Germinal center (tissue), 1 donor: ENCODE results near the gene NFATC1.
A peak's percentile ranks its signal among the peaks of the same experiment; 100 is the strongest.
"Not testable (repeated sequence)": the region's sequence is repeated elsewhere in the genome, so short reads cannot be mapped to it uniquely, and the experiment has no call there.

Experiments
- DNase-seq: peaks from one replicate; pipeline ENCODE4 v3.0.0; 2012; ENCODE audit warnings: mixed read lengths, low spot score

NFATC1 gene

GRCh38 chr18:79375441-79376154 is 20.1 kb upstream of the NFATC1 start:
- no peak for DNase-seq

- DNase-seq = not testable (repeated sequence)
Measured at GRCh38 chr18:79376661-79377060, 19.1 kb upstream of the NFATC1 start.

GRCh38 chr18:79377187-79377891 is 18.4 kb upstream of the NFATC1 start:
- no peak for DNase-seq

- DNase-seq = peak; percentile 81
Measured at GRCh38 chr18:79378536-79379250, 17.0 kb upstream of the NFATC1 start.

GRCh38 chr18:79379251-79379905 is 16.4 kb upstream of the NFATC1 start:
- DNase-seq = no peak

- DNase-seq = no peak
Measured at GRCh38 chr18:79379931-79380815, 15.6 kb upstream of the NFATC1 start.

- DNase-seq = peak; percentile 80
Measured at GRCh38 chr18:79380816-79381806, 14.6 kb upstream of the NFATC1 start.

GRCh38 chr18:79381811-79382311 is 13.9 kb upstream of the NFATC1 start:
- DNase-seq = no peak

- DNase-seq = no peak
Measured at GRCh38 chr18:79382681-79383387, 12.9 kb upstream of the NFATC1 start.

GRCh38 chr18:79383388-79384056 is 12.2 kb upstream of the NFATC1 start:
- no peak for DNase-seq

GRCh38 chr18:79384151-79384807 is 11.5 kb upstream of the NFATC1 start:
- no peak for DNase-seq

GRCh38 chr18:79384834-79385233 is 10.9 kb upstream of the NFATC1 start:
- DNase-seq = no peak

- no peak for DNase-seq
Measured at GRCh38 chr18:79385326-79385707, 10.4 kb upstream of the NFATC1 start.

- no peak for DNase-seq
Measured at GRCh38 chr18:79385708-79386341, 9.9 kb upstream of the NFATC1 start.

- no peak for DNase-seq
Measured at GRCh38 chr18:79386547-79386946, 9.2 kb upstream of the NFATC1 start.

GRCh38 chr18:79387214-79387613 is 8.5 kb upstream of the NFATC1 start:
- DNase-seq = no peak

GRCh38 chr18:79387615-79388014 is 8.1 kb upstream of the NFATC1 start:
- DNase-seq = no peak

GRCh38 chr18:79388043-79388442 is 7.7 kb upstream of the NFATC1 start:
- DNase-seq = no peak
